ENCODE data around the gene GPR161. TPM values are rescaled to one million over a fixed set of nuclear protein-coding genes. Genes with fewer than 3 reads are reported as not detected.

Gene GPR161
- total and polyA plus RNA-seq, 7 donors, result 0.60 to 23.0 (median 8.9) TPM

DNA sequence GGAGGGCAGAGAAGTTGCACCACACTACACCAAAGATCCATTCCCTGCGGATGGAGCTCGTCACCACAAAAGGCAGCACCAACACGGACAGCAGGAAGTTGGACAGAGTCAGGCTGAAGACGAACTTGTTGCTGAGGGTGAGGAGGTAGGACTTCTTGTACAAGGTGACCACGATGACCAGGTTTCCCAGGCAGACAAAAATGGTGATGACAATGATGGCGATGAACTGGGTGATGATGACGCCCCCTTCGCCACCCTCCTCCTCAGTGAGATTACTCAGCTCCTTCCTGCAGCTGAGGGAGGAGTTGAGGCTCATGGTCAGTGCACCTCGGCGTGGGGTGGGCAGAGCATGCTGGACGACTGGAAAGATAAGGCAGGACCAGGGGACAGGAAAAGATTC is 32.2 kb downstream of the GPR161 start:
- H3K27me3 ChIP-seq, result no peaks in the 10 kb centered on the region
- TF ChIP-seq POLR2AphosphoS5 (IDR thresholded peaks at IDR 0.05) (no peak), EP300 (IDR thresholded peaks at IDR 0.05) (no peak), POLR2A (IDR thresholded peaks at IDR 0.05) (no peak)
- TF ChIP-seq, protein P1, sequence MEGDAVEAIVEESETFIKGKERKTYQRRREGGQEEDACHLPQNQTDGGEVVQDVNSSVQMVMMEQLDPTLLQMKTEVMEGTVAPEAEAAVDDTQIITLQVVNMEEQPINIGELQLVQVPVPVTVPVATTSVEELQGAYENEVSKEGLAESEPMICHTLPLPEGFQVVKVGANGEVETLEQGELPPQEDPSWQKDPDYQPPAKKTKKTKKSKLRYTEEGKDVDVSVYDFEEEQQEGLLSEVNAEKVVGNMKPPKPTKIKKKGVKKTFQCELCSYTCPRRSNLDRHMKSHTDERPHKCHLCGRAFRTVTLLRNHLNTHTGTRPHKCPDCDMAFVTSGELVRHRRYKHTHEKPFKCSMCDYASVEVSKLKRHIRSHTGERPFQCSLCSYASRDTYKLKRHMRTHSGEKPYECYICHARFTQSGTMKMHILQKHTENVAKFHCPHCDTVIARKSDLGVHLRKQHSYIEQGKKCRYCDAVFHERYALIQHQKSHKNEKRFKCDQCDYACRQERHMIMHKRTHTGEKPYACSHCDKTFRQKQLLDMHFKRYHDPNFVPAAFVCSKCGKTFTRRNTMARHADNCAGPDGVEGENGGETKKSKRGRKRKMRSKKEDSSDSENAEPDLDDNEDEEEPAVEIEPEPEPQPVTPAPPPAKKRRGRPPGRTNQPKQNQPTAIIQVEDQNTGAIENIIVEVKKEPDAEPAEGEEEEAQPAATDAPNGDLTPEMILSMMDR (IDR thresholded peaks at IDR 0.05), result no peak
- intact Hi-C loops (cut with DNase I), result no loop called here
- WGBS, 2 donors, result 88 to 91% methylated on average over 11 of the region's 11 CpGs
- no peak overlapping the region for H3K4me3 ChIP-seq
- H3K4me1 ChIP-seq, result peaks cover 0 to 13% (median 7%) of the 10 kb centered on the region in 4 donors
- H3K36me3 ChIP-seq, result peaks cover 0 to 6% (median 2%) of the 10 kb centered on the region in 4 donors
- no peak overlapping the region for H3K27ac ChIP-seq
- no peaks in the 10 kb centered on the region for H3K9me3 ChIP-seq
- DNase-seq, result no peak

DNA sequence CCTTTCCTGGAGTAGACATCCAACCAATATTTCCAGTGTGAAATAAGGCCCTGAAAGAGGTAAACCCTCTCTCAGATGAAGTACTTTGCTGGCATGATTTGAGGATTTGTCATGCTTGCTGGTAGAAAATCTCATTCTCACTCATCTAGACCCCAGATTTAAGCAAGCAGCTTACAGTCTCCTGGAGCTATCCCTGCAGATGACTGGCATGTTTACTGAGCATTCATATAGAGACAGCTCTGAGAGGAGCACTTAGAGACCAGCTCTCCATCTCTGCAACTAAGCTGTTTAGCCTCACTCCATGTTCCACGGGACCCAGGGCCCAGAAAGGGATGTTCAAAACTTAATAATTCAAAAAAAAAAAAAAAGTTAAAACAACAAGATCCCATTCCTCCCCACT is 34.2 kb downstream of the GPR161 start:
- intact Hi-C loops (cut with DNase I), result no loop called here
- peaks cover 0 to 6% (median 3%) of the 10 kb centered on the region in 4 donors for H3K36me3 ChIP-seq
- H3K4me1 ChIP-seq, result peaks cover 0 to 30% (median 20%) of the 10 kb centered on the region in 4 donors
- H3K4me3 ChIP-seq, result no peak overlapping the region
- DNase-seq, result no peak
- H3K27me3 ChIP-seq, result no peaks in the 10 kb centered on the region
- 76 to 84% methylated on average over 1 of the region's 1 CpG for WGBS, 2 donors
- H3K9me3 ChIP-seq, result no peaks in the 10 kb centered on the region
- H3K27ac ChIP-seq, result no peak overlapping the region
- TF ChIP-seq POLR2A (IDR thresholded peaks at IDR 0.05) (no peak), POLR2AphosphoS5 (IDR thresholded peaks at IDR 0.05) (no peak), EP300 (IDR thresholded peaks at IDR 0.05) (no peak)
- TF ChIP-seq, protein P1 (IDR thresholded peaks at IDR 0.05), result no peak

DNA sequence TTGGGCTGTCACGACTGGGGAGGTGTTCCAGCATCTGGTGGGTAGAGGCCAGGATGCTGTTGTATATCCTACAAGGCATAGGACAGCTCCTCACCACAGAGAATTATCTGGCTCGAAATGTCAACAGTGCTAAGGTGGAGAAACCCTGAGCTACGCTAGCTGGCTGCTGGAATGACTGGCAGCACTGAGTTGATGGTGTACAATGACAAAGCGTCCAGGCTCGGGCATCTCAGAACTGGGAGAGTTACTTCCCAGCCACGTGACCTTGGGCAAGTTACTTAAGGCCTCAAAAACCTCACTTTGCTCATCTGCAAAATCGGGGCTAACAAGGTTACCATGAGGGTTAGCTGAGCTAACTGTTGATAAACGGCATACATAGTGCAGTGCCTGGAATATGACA is 35.4 kb downstream of the GPR161 start:
- DNase-seq, result no peak
- TF ChIP-seq, protein P1 (IDR thresholded peaks at IDR 0.05), result no peak
- TF ChIP-seq POLR2A (IDR thresholded peaks at IDR 0.05) (no peak), EP300 (IDR thresholded peaks at IDR 0.05) (no peak), POLR2AphosphoS5 (IDR thresholded peaks at IDR 0.05) (no peak)
- WGBS, 2 donors, result 92% methylated on average over 8 of the region's 8 CpGs

DNA sequence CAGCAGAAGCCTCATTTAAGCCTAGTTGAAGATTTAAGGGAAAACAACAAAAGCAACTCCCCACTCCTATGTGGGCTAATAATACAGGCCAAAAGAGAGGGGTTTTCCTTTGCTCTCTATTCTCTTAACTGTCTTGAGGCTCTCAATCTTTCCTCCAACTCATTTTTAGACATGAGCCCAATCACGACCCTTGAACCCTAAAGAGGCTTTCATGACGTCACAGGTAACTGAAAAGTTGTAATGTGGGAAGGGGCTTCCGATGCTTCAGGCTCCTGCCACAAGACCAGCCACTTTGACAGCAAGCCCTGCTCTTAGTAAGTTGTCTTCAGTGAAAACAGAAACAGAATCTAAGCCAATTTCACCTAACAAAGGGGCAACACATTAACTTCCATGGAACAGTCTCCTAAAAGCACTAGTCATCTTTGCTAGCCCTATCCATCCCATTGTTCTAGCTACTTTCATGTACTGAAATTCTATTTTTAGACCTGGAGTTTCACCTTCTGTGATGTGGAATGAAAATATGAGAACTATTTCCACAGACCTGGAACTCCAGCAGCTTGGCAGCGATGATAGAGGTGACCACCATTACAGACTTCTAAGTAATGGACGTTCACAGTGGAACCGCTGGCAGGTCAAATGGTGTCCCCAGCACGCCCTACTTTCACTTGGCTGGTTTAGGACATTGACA is 36.3 kb downstream of the GPR161 start:
- no peak for DNase-seq
- Histone ChIP-seq H3K4me1 (peaks cover 0 to 30% (median 20%) of the 10 kb centered on the region in 4 donors), H3K36me3 (peaks cover 0 to 17% (median 3%) of the 10 kb centered on the region in 4 donors), H3K9me3 (no peaks in the 10 kb centered on the region), H3K27me3 (no peaks in the 10 kb centered on the region), H3K4me3 (no peak overlapping the region), H3K27ac (no peak overlapping the region)
- TF ChIP-seq, protein P1 (IDR thresholded peaks at IDR 0.05), result no peak
- TF ChIP-seq POLR2A (IDR thresholded peaks at IDR 0.05) (no peak), EP300 (IDR thresholded peaks at IDR 0.05) (no peak), POLR2AphosphoS5 (IDR thresholded peaks at IDR 0.05) (no peak)
- intact Hi-C loops (cut with DNase I), result no loop called here
- 94 to 96% methylated on average over 7 of the region's 7 CpGs for WGBS, 2 donors

More for the DNA sequence above, 35.4 kb downstream of the GPR161 start:
- Histone ChIP-seq H3K36me3 (peaks cover 0 to 13% (median 3%) of the 10 kb centered on the region in 4 donors), H3K27me3 (no peaks in the 10 kb centered on the region), H3K4me1 (peaks cover 0 to 30% (median 20%) of the 10 kb centered on the region in 4 donors), H3K9me3 (no peaks in the 10 kb centered on the region), H3K4me3 (no peak overlapping the region), H3K27ac (no peak overlapping the region)
- intact Hi-C loops (cut with DNase I), result no loop called here
